Stimulated activated memory B cell treated with anti-CD40 and anti-IgM and Interleukin-4, amounts not matched to agents 10 μg/mL and 1 μg/mL and 100 μg/mL, for 72 hours (primary cell): ENCODE data around the gene ASPDH.

Experiments
- ATAC-seq: fragments of 150-1000 bp; cut with Tn5 transposase; 2 replicates; pipeline ENCODE4 v1.10.0; 2021
- H3K27ac Mint-ChIP-seq: one replicate; pipeline ENCODE4 v1.8.0; 2022; ENCODE audit warnings: mild to moderate bottlenecking, mixed read lengths
- H3K27me3 Mint-ChIP-seq: one replicate; pipeline ENCODE4 v1.8.0; 2022; ENCODE audit warnings: mixed read lengths
- H3K36me3 Mint-ChIP-seq: one replicate; pipeline ENCODE4 v1.8.0; 2022; ENCODE audit warnings: mixed read lengths
- H3K4me1 Mint-ChIP-seq: one replicate; pipeline ENCODE4 v1.8.0; 2022; ENCODE audit warnings: mixed read lengths
- H3K4me3 Mint-ChIP-seq: one replicate; pipeline ENCODE4 v1.8.0; 2022; ENCODE audit warnings: mild to moderate bottlenecking, moderate library complexity, mixed read lengths
- H3K9me3 Mint-ChIP-seq: one replicate; pipeline ENCODE4 v1.8.0; 2022; ENCODE audit warnings: mixed read lengths

The ASPDH gene

GRCh38 chr19:50512112-50512998 lies 1.4 kb downstream of the ASPDH start:
- Mint-ChIP-seq H3K27me3 (peaks cover 32% of the 10 kb centered on the region), H3K4me3 (no peak overlapping the region), H3K4me1 (peaks cover 28% of the 10 kb centered on the region), H3K27ac (peak overlapping the region; percentile 89), H3K36me3 (peaks cover 9% of the 10 kb centered on the region), H3K9me3 (peaks cover 2% of the 10 kb centered on the region)
- no peak for ATAC-seq

GRCh38 chr19:50511069-50511822 lies 2.5 kb downstream of the ASPDH start, which contains the start of gene JOSD2:
Gene JOSD2 (minus strand): TSS chr19:50511191. CDS start chr19:50510431, 760 bp downstream.
- Mint-ChIP-seq H3K9me3 (peaks cover 2% of the 10 kb centered on the region), H3K4me1 (peaks cover 28% of the 10 kb centered on the region), H3K27ac (peak within 1 kb of the TSS; percentile 89), H3K27me3 (peaks cover 30% of the 10 kb centered on the region), H3K4me3 (peak within 1 kb of the TSS; percentile 82), H3K36me3 (peaks cover 18% of the 10 kb centered on the region)
- ATAC-seq = peak; percentile 92

GRCh38 chr19:50510700-50511068 lies 3.0 kb downstream of the ASPDH start:
- Mint-ChIP-seq H3K4me3 (peak overlapping the region; percentile 82), H3K4me1 (peaks cover 28% of the 10 kb centered on the region), H3K9me3 (peaks cover 2% of the 10 kb centered on the region), H3K27ac (peak overlapping the region; percentile 89), H3K27me3 (peaks cover 24% of the 10 kb centered on the region), H3K36me3 (peaks cover 20% of the 10 kb centered on the region)
- ATAC-seq = no peak

- H3K4me3 Mint-ChIP-seq = peak overlapping the region; percentile 82
- peaks cover 28% of the 10 kb centered on the region for H3K4me1 Mint-ChIP-seq
- peak overlapping the region; percentile 89 for H3K27ac Mint-ChIP-seq
- H3K27me3 Mint-ChIP-seq = peaks cover 20% of the 10 kb centered on the region
- peaks cover 2% of the 10 kb centered on the region for H3K9me3 Mint-ChIP-seq
- no peak for ATAC-seq
- H3K36me3 Mint-ChIP-seq = peaks cover 24% of the 10 kb centered on the region
Measured at GRCh38 chr19:50510121-50510670, 3.5 kb downstream of the ASPDH start.

- Mint-ChIP-seq H3K4me3 (peak overlapping the region; percentile 49), H3K36me3 (peaks cover 26% of the 10 kb centered on the region), H3K9me3 (peaks cover 2% of the 10 kb centered on the region), H3K27me3 (peaks cover 15% of the 10 kb centered on the region), H3K27ac (no peak overlapping the region), H3K4me1 (peaks cover 28% of the 10 kb centered on the region)
- no peak for ATAC-seq
Measured at GRCh38 chr19:50509366-50509765, 4.3 kb downstream of the ASPDH start.

GRCh38 chr19:50508843-50509190 lies 4.9 kb downstream of the ASPDH start:
- Mint-ChIP-seq H3K36me3 (peaks cover 26% of the 10 kb centered on the region), H3K4me1 (peaks cover 28% of the 10 kb centered on the region), H3K27me3 (peaks cover 11% of the 10 kb centered on the region), H3K9me3 (peaks cover 2% of the 10 kb centered on the region), H3K27ac (no peak overlapping the region), H3K4me3 (no peak overlapping the region)
- no peak for ATAC-seq

- Mint-ChIP-seq H3K27ac (no peak overlapping the region), H3K4me1 (peaks cover 28% of the 10 kb centered on the region), H3K4me3 (no peak overlapping the region), H3K27me3 (no peaks in the 10 kb centered on the region), H3K9me3 (peaks cover 2% of the 10 kb centered on the region), H3K36me3 (peaks cover 26% of the 10 kb centered on the region)
- ATAC-seq = no peak
Measured at GRCh38 chr19:50507376-50507775, 6.3 kb downstream of the ASPDH start.

- Mint-ChIP-seq H3K9me3 (peaks cover 2% of the 10 kb centered on the region), H3K27me3 (no peaks in the 10 kb centered on the region), H3K4me3 (no peak overlapping the region), H3K27ac (no peak overlapping the region), H3K36me3 (peaks cover 26% of the 10 kb centered on the region), H3K4me1 (peaks cover 24% of the 10 kb centered on the region)
- no peak for ATAC-seq
Measured at GRCh38 chr19:50506700-50507099, 7.0 kb downstream of the ASPDH start.

GRCh38 chr19:50505856-50506611 lies 7.7 kb downstream of the ASPDH start:
- Mint-ChIP-seq H3K4me3 (no peak overlapping the region), H3K36me3 (peaks cover 26% of the 10 kb centered on the region), H3K27ac (no peak overlapping the region), H3K9me3 (no peaks in the 10 kb centered on the region), H3K4me1 (peaks cover 18% of the 10 kb centered on the region), H3K27me3 (no peaks in the 10 kb centered on the region)
- no peak for ATAC-seq

- Mint-ChIP-seq H3K36me3 (peaks cover 11% of the 10 kb centered on the region), H3K27ac (no peak overlapping the region), H3K4me3 (no peak overlapping the region), H3K9me3 (no peaks in the 10 kb centered on the region), H3K27me3 (no peaks in the 10 kb centered on the region), H3K4me1 (no peaks in the 10 kb centered on the region)
- no peak for ATAC-seq
Measured at GRCh38 chr19:50501568-50502475, 11.9 kb downstream of the ASPDH start.

- no peak overlapping the region for H3K4me3 Mint-ChIP-seq
- no peaks in the 10 kb centered on the region for H3K9me3 Mint-ChIP-seq
- H3K27me3 Mint-ChIP-seq = no peaks in the 10 kb centered on the region
- peaks cover 10% of the 10 kb centered on the region for H3K36me3 Mint-ChIP-seq
- no peak for ATAC-seq
- H3K27ac Mint-ChIP-seq = no peak overlapping the region
- no peaks in the 10 kb centered on the region for H3K4me1 Mint-ChIP-seq
Measured at GRCh38 chr19:50501186-50501567, 12.5 kb downstream of the ASPDH start.

- Mint-ChIP-seq H3K27me3 (no peaks in the 10 kb centered on the region), H3K4me1 (no peaks in the 10 kb centered on the region), H3K27ac (no peak overlapping the region), H3K36me3 (peaks cover 11% of the 10 kb centered on the region), H3K9me3 (no peaks in the 10 kb centered on the region), H3K4me3 (no peak overlapping the region)
- ATAC-seq = peak; percentile 40
Measured at GRCh38 chr19:50500753-50501151, 13.0 kb downstream of the ASPDH start.

- Mint-ChIP-seq H3K4me3 (no peak overlapping the region), H3K9me3 (no peaks in the 10 kb centered on the region), H3K4me1 (no peaks in the 10 kb centered on the region), H3K27me3 (no peaks in the 10 kb centered on the region), H3K27ac (no peak overlapping the region), H3K36me3 (peaks cover 8% of the 10 kb centered on the region)
- ATAC-seq = peak; percentile 60
Measured at GRCh38 chr19:50500060-50500752, 13.5 kb downstream of the ASPDH start.
